Measurements from ENCODE around the gene MYT1.

MYT1 gene

DNA sequence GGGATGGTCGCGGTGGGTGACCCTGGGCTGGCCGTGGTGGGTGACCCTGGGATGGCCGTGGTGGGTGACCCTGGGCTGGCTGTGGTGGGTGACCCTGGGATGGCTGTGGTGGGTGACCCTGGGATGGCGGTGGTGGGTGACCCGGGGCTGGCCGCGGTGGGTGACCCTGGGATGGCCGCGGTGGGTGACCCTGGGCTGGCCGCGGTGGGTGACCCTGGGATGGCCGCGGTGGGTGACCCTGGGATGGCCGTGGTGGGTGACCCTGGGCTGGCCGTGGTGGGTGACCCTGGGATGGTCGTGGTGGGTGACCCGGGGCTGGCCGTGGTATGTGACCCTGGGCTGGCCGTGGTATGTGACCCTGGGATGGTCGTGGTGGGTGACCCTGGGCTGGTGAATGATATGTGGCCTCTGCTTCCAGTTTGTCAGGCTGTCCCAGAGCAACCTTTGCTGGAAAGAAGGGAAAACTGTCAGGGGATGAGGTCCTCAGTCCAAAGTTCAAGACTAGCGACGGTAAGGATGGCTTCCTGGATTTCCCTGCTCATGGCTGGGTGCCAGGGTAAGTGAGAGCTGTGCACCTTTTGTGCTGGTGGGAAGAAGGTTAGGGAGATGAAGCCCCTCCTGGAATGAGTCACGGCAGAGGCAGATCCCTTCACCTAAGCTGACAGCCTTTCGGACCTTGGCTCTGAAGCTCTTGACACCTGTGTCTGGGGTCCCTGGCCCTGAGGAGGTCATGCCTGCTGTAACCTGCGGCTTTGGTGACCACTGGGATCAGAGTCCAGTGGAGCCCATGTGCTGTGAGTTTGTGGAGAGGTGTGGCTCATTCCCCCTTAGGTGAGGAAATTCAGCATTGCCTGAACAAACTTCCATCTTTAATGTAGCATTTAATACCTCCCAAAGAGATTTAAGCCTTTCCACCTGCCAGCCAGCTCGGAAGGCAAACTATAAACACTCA, 72.2 kb downstream of the MYT1 start:
- DNase-seq, result no peak

DNA sequence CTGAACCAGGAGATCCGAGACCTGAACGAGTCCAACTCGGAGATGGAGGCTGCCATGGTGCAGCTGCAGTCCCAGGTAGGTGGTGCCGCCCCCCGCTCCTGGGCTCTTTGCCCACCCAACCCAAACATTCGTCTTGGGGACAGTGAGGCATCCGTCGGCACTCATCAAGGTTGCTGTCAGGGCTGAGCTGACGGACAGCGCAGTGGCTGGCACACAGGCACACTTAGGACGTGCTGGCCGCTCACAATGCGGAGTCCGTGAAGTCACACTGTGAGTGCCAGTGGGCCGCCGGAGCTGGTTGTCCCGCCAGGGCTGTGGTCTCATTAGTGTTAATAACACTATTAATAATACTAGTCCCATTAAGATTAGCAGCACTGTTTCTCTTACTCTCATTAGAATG, 73.1 kb downstream of the MYT1 start:
- DNase-seq, result no peak

DNA sequence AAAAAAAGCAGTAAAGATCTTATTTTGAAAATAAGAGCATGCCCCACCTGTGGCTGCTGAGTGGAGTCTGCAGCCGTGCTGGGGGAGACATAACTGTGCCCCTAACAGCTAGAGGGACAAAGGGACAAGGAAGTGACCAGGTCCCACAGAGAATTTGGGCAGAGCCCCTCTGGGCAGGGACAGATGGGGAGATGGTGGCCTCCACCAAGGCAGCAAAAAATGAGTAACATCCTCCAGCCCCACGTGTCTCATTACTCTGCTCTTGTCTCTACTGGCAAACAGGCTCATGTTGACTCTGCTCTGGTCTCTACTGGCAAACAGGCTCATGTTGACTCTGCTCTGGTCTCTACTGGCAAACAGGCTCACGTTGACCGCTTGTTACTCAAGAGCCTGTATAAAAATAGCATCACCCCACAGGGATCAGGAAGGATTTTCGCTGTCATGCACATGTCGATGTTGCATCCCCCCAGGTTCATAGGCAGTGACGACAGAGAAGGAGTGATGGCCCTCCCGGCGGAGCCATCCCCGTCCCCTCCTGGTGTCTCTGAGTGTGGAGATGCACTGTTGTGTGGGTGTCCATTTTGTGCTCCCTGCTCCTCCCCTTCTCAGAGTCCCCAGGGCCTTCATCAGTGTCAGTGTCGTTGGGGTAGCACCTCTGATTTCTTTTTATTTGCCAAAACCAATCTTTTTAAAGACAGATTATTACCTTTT, 74.0 kb downstream of the MYT1 start:
- DNase-seq, result no peak

DNA sequence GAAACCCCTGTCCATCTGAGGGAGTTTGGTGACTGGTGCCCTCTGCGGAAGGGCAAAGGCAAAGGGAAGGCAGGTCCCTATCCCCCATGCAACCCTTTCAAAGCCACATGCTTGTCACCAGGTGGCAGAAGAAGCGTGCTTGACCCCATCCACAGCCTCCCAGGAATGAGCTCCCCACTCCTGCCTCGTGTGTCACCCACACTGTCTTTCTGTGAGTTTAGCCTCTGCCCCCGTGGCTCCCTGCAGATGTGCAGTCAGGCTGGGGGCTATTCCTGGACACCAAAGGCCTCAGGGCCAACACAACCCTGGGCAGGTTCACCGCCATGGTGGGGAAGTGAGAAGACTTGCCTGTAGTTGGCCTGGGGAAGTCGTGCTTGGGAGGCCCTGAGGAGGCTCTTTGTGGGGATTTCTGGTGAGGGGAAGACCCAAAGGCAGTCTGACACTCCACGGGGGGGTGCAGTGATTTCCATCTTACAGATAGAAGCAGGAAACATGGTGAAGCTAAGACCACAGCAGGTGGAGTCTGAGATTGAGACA, 74.7 kb downstream of the MYT1 start:
- DNase-seq, result no peak

DNA sequence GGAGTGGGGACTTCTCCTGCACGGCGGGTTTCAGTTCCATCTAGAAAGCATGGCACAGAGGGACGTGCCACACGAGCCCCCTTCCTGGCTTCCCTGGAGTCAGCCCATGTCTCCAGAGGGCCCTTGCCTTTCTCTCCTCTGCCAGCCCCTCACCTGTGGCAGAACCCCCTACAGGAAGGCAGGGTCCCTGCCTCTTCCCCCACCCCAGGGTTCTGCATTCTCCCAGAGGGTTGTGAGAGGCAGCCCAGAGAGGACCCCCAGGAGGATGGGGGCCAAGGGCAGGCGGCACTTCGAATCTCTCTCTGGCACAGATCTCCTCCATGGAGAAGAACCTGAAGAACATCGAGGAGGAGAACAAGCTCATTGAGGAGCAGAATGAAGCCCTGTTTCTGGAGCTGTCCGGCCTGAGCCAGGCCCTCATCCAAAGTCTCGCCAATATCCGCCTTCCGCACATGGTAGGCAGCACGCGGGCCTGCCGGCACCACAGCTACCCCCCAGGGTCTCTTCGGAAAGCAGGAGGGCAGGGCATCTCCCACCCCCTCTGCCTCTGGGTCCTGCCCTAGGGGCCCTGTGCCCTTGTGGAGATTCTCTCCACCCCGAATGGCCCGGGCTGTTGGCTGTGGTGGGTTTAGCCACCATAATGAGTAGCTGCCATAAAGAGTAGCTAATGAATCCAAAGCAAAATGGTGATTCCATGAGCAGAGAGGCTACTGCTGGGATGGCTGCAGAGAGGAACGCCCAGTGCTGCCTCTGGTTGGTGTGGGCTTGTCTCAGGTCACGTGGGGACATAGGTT, 75.4 kb downstream of the MYT1 start:
- DNase-seq, result no peak

DNA sequence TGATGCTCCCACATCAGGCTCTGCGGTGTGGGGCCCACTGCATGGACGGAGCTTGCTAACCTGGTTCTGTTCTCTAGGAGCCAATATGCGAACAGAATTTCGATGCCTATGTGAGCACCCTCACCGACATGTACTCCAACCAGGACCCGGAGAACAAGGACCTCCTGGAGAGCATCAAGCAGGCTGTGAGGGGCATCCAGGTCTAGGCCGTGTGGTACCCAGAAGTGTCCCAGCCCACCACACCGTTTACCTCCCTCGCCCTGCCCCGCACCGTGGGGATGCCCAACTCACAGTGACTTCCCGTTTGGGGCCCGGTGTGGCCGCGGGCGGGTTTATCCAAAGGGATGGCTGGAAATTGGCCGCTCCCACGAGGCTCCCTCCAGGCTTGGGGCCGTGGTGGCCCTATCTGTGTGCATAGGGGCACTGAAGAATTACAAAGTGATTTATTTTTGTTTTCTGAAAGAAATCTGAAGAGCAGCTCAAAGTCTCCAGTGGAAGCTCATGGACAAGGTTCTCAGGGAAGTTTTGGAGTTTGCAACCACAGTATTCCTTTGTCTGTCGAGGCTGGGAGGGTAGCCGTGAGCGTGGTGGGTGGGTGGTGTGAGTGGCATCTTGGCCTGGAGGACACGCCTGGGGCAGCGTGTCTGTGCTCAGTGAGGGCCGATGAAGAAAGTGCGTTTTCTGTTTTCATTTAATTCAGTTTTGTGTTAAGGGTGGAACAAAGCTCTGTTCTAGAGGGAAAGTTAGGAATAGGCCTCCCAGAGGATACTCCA, 76.2 kb downstream of the MYT1 start:
- DNase-seq, result no peak

DNA sequence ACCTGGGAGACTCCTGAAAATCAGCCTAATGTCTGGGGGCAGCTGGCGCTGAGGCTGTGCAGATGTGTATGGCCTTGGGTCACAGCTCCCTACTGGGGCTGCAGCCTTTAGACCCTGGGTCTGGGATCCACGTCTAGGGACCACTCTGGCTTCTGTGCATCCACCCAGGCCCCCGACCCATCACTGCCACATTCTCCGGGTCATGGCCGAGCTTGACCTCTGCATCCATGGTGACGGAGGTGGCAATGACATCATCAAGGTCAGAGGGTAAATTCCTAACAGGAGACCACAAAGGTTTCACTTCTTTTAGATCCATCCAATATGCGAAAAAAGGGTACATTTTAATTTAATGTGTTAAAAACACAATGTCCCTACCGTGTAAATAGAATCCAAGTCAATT, 76.8 kb downstream of the MYT1 start:
- DNase-seq, result no peak

DNA sequence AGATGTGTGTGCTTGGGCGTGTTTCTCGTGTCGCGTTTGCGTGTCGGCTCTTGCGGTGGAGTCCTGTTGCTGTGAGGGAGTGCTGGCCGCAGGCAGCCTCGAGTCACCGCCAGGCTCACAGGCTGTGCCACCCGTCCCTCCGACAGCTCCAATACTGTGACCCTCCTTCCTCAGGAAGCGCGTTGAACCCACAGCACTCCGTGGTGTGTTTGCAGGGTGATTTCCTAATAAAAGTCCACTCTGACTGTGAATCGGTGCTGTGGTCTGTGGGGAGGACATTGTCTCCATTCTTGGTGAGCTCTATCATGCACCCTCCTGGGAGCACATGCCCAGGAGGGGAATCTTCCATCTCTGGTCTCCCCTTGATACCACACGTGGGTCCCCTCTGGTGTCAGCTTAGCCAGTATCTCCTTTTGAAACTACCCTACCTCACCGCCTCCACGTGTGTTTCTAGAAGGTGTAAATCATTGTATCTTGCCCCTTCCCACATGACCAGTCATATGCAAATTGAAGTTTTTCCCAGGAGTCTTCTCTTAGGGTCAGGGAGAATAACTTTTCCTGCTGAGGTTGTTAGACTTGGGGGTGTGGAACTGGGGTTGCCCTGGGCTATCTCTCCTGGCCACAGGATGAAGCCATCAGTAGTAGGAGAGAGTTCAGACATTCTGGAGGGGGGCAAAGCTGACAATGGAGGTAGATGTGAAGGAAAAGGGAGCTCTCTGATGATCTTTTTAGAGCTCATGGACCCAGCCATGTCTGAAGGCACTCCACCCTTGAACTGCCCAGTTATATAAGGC, 77.9 kb downstream of the MYT1 start:
- DNase-seq, result peak; percentile 7

DNA sequence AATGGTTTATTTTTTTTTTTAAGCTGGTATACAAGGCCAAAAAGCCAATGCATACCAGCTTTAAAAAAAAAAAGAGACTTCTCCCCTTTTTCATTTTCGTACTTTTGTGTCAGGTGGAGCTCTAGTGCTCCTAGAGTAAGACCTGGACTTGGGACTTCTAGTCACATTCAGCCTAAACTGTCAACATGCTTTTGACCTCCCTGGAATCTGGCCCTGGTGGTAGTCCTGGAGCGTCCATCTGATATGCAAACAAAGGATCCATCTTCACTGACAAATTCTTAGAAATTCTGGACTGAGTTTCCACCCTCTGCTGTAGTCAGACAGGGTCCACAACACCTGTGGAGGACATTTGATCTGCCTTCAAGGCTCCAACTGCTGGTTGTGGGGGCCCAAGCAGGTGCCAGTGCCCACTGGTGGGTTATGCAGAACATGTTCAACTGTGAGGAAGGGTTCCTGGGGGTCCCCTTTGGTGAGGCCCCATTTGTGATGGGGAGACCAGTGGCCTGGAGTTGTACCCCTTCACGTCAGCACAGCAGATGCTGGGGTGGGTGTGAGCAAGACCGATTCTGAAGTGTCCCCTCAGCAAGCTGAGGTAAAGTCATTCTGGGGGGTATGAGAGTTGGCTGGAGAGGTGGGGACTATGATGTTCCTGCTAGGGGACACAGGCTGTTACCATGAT, 78.7 kb downstream of the MYT1 start:
- no peak for DNase-seq

DNA sequence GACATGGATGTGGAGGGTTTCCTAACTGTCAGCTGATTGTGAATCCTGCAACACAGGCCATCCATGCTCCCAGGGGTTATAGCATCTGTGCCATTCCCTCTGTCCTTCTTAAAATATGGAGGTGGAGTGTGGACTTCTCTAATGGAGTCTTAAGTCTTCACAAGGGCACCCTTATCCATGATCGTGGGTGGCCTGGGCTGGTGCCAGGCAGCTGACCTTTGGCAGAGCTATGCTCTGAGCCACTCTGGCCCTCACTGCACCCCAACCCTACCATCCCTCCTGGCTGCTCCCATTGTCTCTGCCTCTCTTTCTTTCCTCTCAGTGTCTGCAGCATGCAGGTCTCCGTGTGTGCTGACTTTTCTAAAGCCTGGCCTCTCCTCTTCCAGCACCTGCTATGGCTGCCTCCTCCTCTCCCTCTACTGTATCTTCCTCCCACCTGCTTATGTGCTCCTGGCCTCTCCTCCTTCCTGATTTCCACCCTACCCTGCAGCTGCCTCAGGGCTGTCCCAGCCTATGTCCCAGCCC, 80.1 kb downstream of the MYT1 start:
- DNase-seq, result peak; percentile 26

DNA sequence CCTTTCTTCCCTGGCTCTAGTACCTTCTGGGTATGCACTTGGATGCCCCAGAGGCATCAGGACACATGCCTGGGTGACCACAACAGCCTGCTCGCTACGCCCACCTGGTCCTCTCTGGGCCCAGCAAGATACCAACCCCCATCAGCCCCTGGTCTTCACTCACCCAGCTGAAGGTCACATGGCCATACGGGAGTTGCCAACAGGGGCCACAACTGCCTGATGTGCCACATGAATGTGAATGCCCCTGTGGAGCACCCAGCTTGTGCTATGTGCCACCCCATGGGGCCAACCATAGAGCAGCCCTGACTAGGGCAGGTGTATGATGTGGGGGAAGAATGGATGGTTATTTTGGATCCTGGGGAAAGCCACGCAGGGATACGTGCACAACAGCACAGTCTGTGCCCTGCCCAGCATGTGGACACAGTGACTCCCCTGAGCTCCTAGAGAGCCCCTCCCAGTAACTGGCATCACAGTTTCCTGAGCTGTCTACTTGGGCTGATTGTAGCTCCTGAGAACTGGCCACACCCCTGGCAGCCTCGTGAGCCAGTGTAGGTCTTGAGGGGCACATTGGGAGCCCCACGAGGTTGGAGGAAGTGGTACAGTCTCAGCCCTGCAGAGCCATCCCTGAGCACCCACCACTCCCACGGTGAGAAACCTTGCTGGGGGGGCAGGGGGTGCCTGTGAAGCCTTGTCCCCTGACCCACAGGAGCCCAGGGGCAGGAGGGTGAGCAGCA, 80.8 kb downstream of the MYT1 start:
- peak; percentile 46 for DNase-seq

DNA sequence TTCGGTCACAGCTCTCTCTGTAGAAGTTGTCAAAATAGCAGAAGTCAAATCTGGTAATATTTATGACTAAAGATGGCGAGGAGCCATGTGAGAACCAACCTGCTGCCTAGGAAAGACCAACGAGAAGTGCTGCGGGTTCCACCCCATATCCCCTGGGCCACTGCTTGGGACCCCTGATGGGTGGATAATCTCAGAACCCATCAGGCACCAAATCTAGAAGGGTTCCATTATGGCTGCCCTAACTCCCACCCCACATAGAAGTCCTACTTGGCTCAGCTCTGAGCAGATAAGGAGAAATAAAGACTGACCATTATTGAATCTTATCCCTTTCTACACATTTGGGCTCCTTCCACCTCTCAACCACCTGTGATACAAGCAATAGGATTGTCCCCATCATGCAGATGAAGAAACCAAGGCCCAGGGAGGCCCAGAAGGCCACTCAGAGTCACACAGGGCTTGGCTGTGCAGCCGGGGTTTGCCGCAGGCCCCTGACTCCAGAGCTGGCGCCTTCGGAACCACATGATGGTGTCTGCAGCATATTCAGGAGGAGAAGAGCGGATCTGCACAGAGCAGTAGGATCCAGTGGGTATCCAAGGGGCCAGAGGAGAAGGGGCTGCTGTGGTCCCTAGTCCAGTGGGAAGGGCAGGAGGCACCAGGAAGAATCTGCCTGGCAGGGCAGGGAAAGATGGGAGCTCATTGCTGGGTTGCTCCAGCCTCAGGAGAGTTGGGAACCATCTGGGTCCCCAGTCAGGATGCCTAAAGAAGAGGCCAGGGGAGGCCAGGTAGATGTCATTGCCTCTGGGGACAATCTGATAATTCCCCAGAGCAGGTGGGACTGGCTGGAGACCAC, 81.7 kb downstream of the MYT1 start:
- peak; percentile 25 for DNase-seq

DNA sequence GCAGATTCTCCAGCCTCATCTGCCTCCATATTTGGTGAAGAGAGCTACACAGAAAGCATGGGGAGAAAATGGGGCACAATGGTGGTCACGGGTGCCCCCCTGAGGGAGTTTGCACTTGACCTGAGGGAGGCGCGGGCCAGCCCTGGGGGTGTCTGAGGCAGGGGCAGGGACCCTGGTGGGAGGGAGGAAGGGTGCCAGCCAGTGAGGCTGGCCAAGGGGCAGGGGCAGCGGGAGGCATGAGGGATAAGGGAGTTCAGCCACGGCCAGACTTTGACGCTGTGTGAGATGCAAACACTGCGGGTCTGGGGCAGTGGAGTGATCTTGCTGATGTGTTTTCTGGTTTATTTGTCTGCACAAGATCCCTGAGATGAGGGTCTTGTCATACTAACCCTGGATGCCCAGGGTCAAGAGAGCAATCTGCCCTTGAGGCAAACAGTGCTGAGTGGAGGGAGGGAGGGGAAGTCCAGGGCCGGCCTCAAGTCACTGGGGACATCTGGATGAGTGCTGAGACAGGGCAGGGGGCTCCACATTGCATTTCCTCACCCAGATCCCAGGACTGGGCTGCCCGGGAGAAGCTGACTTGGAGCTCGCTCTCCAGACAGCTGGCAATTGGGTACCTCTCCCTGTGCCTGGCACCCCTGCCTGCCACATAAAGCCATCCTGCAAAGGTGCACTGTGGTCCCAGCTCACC, 82.5 kb downstream of the MYT1 start:
- DNase-seq, result no peak

DNA sequence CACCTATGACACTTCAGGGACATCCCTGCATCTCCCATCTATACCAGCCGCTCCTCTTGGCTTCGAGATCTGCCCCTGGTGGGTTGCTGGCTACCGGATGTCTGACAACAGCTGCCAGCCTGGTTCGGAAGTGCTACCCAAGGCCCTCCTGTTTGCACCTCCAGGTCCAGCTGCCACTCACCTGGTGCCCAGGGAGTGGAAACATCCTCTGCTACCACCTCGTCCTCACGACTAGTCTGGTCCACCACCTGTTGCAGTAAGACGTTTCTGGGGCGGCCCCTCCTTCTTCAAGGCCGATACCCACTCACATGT, 83.0 kb downstream of the MYT1 start:
- DNase-seq, result no peak

DNA sequence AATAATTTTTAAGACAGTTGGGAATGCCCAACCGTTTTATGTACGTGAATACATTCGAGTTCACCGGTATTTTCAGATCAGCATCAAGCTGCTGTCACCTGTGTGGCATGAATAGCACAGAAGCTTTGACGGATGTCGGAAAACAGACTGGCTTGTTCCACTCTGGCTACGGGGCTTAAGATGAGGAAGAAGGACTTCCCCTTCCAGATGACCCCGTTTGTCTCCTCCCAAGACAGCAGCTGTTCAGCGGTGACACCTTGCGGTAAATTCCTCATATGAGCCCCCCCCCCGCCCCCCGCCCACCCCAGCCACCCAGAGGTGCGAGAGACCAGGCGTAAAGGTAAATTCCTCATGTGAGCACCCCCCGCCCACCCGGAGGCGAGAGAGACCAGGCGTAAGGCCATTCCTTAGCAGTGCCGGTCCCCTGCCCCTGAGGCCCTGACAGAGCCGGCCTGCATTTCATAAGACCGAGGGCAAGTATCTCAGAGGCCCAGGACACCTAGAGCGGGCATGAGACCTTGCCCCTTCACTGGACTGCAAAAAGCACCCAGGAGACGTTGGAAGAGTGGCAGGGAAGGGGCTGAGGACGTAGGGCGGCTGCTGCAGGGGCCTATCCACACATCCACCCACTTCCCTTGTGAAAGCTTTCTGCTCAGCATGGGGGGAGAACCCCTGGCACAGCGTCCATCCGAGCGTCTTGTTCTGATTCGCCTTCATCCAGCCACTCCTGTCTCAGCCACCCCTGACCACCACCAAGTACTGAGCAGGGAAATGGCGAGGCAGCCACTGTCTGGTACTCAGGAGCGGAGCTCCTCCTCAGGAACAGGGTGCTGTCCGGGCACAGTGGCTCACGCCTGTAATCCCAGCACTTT, 84.0 kb downstream of the MYT1 start:
- DNase-seq, result no peak

DNA sequence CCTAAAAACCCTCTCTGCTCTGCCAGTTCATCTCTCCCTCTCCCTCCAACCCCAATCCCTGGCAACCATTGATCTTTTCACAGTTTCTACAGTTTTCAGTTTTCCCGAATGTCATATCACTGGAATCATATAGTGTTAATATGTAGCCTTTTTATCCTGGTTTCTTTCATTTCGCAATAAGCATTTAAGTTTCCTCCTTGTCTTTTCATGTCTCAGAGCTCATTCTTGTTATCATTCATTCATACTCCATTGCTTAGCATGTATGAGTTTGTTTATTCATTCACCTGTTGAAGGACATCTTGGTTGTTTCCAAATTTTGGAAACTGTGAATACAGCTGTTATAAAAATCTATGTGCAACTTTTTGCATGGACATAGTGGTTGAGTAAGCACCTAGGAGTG, 85.8 kb downstream of the MYT1 start:
- no peak for DNase-seq

DNA sequence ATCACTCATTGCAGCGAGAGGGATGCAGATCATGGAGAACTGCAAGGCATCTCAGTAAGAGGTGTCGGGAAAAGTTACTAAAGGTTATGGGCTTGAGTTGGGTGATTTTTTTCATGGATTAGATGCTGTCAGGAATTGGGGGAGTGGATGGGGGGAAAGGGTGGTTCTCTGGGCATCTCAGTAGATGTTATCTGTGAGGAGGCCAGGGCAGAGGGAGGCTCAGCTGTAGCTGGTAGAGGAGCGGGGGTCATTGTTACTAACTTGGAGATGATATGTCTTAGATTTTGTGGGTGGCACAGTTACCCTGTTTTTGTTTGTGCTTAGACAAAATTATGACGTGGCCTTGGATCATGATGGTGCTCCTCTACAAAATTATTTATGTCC, 88.7 kb downstream of the MYT1 start:
- no peak for DNase-seq
